H9 (cell line): Measurements from ENCODE around the gene ARHGAP15. TPM values are rescaled to one million over a fixed set of nuclear protein-coding genes. Genes with fewer than 3 reads are reported as not detected.

Experiments
- DNase-seq: peaks from one replicate; pipeline ENCODE4 v3.0.0-alpha.2; 2017
- H2AFZ ChIP-seq: one replicate; pipeline ENCODE4 v1.6.1; 2013; ENCODE audit warnings: mild to moderate bottlenecking, low read length, control low read depth, moderate library complexity
- H2AK5ac ChIP-seq: 2 replicates; pipeline ENCODE4 v1.6.1; 2013; ENCODE audit warnings: low read length, control low read depth, mixed read lengths; ENCODE audit not compliant: insufficient read length
- H2BK120ac ChIP-seq: one replicate; pipeline ENCODE4 v1.6.1; 2013; ENCODE audit warnings: low read depth, mild to moderate bottlenecking, low read length, control low read depth, inconsistent platforms; ENCODE audit not compliant: poor library complexity, severe bottlenecking
- H2BK12ac ChIP-seq: 2 replicates; pipeline ENCODE4 v1.6.1; 2013; ENCODE audit warnings: low read length, control low read depth, mixed read lengths, low read depth; ENCODE audit not compliant: insufficient read length
- H2BK15ac ChIP-seq: 2 replicates; pipeline ENCODE4 v1.6.1; 2013; ENCODE audit warnings: low read depth, low read length, control low read depth
- H2BK20ac ChIP-seq: one replicate; pipeline ENCODE4 v1.6.1; 2013; ENCODE audit warnings: low read depth, mild to moderate bottlenecking, low read length, control low read depth, inconsistent platforms; ENCODE audit not compliant: poor library complexity, severe bottlenecking
- H2BK5ac ChIP-seq: 2 replicates; pipeline ENCODE4 v1.6.1; 2013; ENCODE audit warnings: low read length, control low read depth, mixed read lengths; ENCODE audit not compliant: insufficient read length
- H3K14ac ChIP-seq: 2 replicates; pipeline ENCODE4 v1.6.1; 2013; ENCODE audit warnings: low read length, control low read depth; ENCODE audit not compliant: insufficient read depth
- H3K18ac ChIP-seq: 2 replicates; pipeline ENCODE4 v1.6.1; 2013; ENCODE audit warnings: low read depth, mild to moderate bottlenecking, mixed read lengths, low read length, control low read depth; ENCODE audit not compliant: insufficient read length
- H3K23ac ChIP-seq: 2 replicates; pipeline ENCODE4 v1.6.1; 2013; ENCODE audit warnings: low read length, control low read depth, mixed read lengths, low read depth; ENCODE audit not compliant: insufficient read length
- H3K23me2 ChIP-seq: 2 replicates; pipeline ENCODE4 v1.6.1; 2013; ENCODE audit warnings: low read depth, mild to moderate bottlenecking, mixed read lengths, low read length, control low read depth; ENCODE audit not compliant: insufficient read length, poor library complexity, severe bottlenecking
- H3K27ac ChIP-seq: 2 replicates; pipeline ENCODE4 v1.5.1; 2013; ENCODE audit warnings: low read length, control low read depth, mixed read lengths, low read depth; ENCODE audit not compliant: insufficient read length
- H3K27me3 ChIP-seq: 2 replicates; pipeline ENCODE4 v1.6.1; 2013; ENCODE audit warnings: low read length, control low read depth, inconsistent platforms; ENCODE audit not compliant: insufficient read depth
- H3K4ac ChIP-seq: 2 replicates; pipeline ENCODE4 v1.6.1; 2013; ENCODE audit warnings: low read depth, mild to moderate bottlenecking, control low read depth, inconsistent platforms, low read length, moderate library complexity
- H3K4me1 ChIP-seq: 2 replicates; pipeline ENCODE4 v1.6.1; 2013; ENCODE audit warnings: low read length, control low read depth, inconsistent platforms; ENCODE audit not compliant: insufficient read depth
- H3K4me2 ChIP-seq: 2 replicates; pipeline ENCODE4 v1.6.1; 2013; ENCODE audit warnings: low read length, control low read depth, mixed read lengths; ENCODE audit not compliant: insufficient read length, insufficient read depth
- H3K56ac ChIP-seq: 2 replicates; pipeline ENCODE4 v1.6.1; 2013; ENCODE audit warnings: low read depth, mild to moderate bottlenecking, mixed read lengths, low read length, control low read depth; ENCODE audit not compliant: insufficient read length
- H3K79me1 ChIP-seq: 2 replicates; pipeline ENCODE4 v1.6.1; 2013; ENCODE audit warnings: low read depth, mild to moderate bottlenecking, moderate library complexity, low read length, control low read depth, inconsistent platforms; ENCODE audit not compliant: insufficient read depth, poor library complexity, severe bottlenecking
- H3K79me2 ChIP-seq: 2 replicates; pipeline ENCODE4 v1.6.1; 2013; ENCODE audit warnings: low read length, control low read depth, inconsistent platforms; ENCODE audit not compliant: insufficient read depth
- H3K9ac ChIP-seq: 2 replicates; pipeline ENCODE4 v1.6.1; 2013; ENCODE audit warnings: low read length, control low read depth, mixed read lengths; ENCODE audit not compliant: insufficient read length; ENCODE audit errors: extremely low read depth
- H3K9me3 ChIP-seq: one replicate; pipeline ENCODE4 v1.6.1; 2013; ENCODE audit warnings: low read depth, low read length, inconsistent platforms; ENCODE audit not compliant: control insufficient read depth
- H3T11ph ChIP-seq: one replicate; pipeline ENCODE4 v1.6.1; 2013; ENCODE audit warnings: mild to moderate bottlenecking, low read length, control low read depth, inconsistent platforms
- H4K20me1 ChIP-seq: one replicate; pipeline ENCODE4 v1.6.1; 2013; ENCODE audit not compliant: control insufficient read depth, insufficient read length, insufficient read depth
- H4K5ac ChIP-seq: 2 replicates; pipeline ENCODE4 v1.6.1; 2013; ENCODE audit warnings: low read depth, mild to moderate bottlenecking, mixed read lengths, low read length, control low read depth; ENCODE audit not compliant: insufficient read length
- H4K8ac ChIP-seq: replicated peaks from 2 replicates; pipeline ENCODE4 v1.6.1; 2013; ENCODE audit warnings: low read length, control low read depth, mixed read lengths, low read depth; ENCODE audit not compliant: insufficient read length
- H4K91ac ChIP-seq: 2 replicates; pipeline ENCODE4 v1.6.1; 2013; ENCODE audit warnings: low read depth, mild to moderate bottlenecking, moderate library complexity, mixed read lengths, low read length, control low read depth; ENCODE audit not compliant: insufficient read length
- H3K27ac Mint-ChIP-seq, 3 experiments: 2 replicates in 2 of 3; 3 replicates in 1 of 3; pipeline ENCODE4 v1.8.0; 2020 to 2021; ENCODE audit warnings: mixed read lengths in 3 of 3, mild to moderate bottlenecking in 1 of 3, moderate library complexity in 1 of 3
- H3K27me3 Mint-ChIP-seq: 2 replicates; pipeline ENCODE4 v1.8.0; 2021; ENCODE audit warnings: low read depth, mild to moderate bottlenecking, moderate library complexity, mixed read lengths
- H3K36me3 Mint-ChIP-seq, 3 experiments: 2 replicates in 2 of 3; 3 replicates in 1 of 3; pipeline ENCODE4 v1.8.0; 2020 to 2021; ENCODE audit warnings: low read depth in 3 of 3, mixed read lengths in 3 of 3; ENCODE audit not compliant: insufficient read depth in 1 of 3
- H3K4me1 Mint-ChIP-seq, 2 experiments: 2 replicates each; pipeline ENCODE4 v1.8.0; 2020; ENCODE audit warnings: mixed read lengths in 2 of 2
- H3K4me3 Mint-ChIP-seq, 2 experiments: 2 replicates in 1 of 2; 3 replicates in 1 of 2; pipeline ENCODE4 v1.8.0; 2020 to 2021; ENCODE audit warnings: mild to moderate bottlenecking in 2 of 2, mixed read lengths in 2 of 2, moderate library complexity in 1 of 2
- H3K9me3 Mint-ChIP-seq, 2 experiments: 2 replicates in 1 of 2; 3 replicates in 1 of 2; pipeline ENCODE4 v1.8.0; 2020; ENCODE audit warnings: mild to moderate bottlenecking in 2 of 2, mixed read lengths in 2 of 2, moderate library complexity in 1 of 2
- CTCF ChIP-seq: fragments of 200-600 bp; sonication (generic); conservative IDR thresholded peaks from 3 replicates; pipeline ENCODE4 v1.8.0; 2021; ENCODE audit warnings: antibody characterized with exemption, mild to moderate bottlenecking
- WGBS: extraction: QIAGEN DNeasy Blood & Tissue Kit; methylation state at CpG from one replicate; pipeline ENCODE4 v1.1.7; 2013; ENCODE audit warnings: missing lambda C conversion rate, low lambda C conversion rate, mixed read lengths; ENCODE audit not compliant: insufficient read length; ENCODE audit errors: extremely low coverage; 5-methylcytosine and 5-hydroxymethylcytosine counted together
- total RNA-seq: library from RNA; stranded (reverse); gene quantifications from 2 replicates; pipeline ENCODE4 v1.2.1, GENCODE V29; 2021

ARHGAP15 gene
- total RNA-seq, 1 experiment from 2014 or later = not detected

- H3K4ac ChIP-seq = no peak overlapping the region
- H3K23me2 ChIP-seq = no peaks in the 10 kb centered on the region
- TF ChIP-seq CTCF = no peak
- H3K36me3 Mint-ChIP-seq = no peaks in the 10 kb centered on the region
- no peak overlapping the region for H2AK5ac ChIP-seq
- H4K20me1 ChIP-seq = no peaks in the 10 kb centered on the region
- H3K9me3 ChIP-seq = no peaks in the 10 kb centered on the region
- H3K4me2 ChIP-seq = no peak overlapping the region
- no peak overlapping the region for H4K5ac ChIP-seq
- H3T11ph ChIP-seq = no peak overlapping the region
- no peak overlapping the region for H3K23ac ChIP-seq
- no peaks in the 10 kb centered on the region for H3K79me2 ChIP-seq
- no peak overlapping the region for H3K18ac ChIP-seq
- no peak overlapping the region for H2BK12ac ChIP-seq
- no peaks in the 10 kb centered on the region for H3K27me3 Mint-ChIP-seq
- H3K27ac Mint-ChIP-seq = no peak overlapping the region; a peak in 1 of 7 replicates
- DNase-seq = no peak
- H3K4me1 Mint-ChIP-seq = peaks cover 8 to 12% of the 10 kb centered on the region in 2 experiments
- no peak overlapping the region for H3K56ac ChIP-seq
- H3K27ac ChIP-seq = no peak overlapping the region
- no peaks in the 10 kb centered on the region for H3K27me3 ChIP-seq
- no peak overlapping the region for H4K8ac ChIP-seq
- H4K91ac ChIP-seq = no peak overlapping the region
- no peak overlapping the region for H3K14ac ChIP-seq
- H2BK20ac ChIP-seq = no peak overlapping the region
- no peak overlapping the region for H2BK120ac ChIP-seq
- H3K4me3 Mint-ChIP-seq = no peak overlapping the region
- H2BK5ac ChIP-seq = no peak overlapping the region
- no CpG with 5 or more reads among the region's 7 CpGs for WGBS
- no peaks in the 10 kb centered on the region for H3K9me3 Mint-ChIP-seq
- H2AFZ ChIP-seq = no peak overlapping the region
- H3K4me1 ChIP-seq = no peaks in the 10 kb centered on the region
- H3K79me1 ChIP-seq = no peaks in the 10 kb centered on the region
- no peak overlapping the region for H3K9ac ChIP-seq
- no peak overlapping the region for H2BK15ac ChIP-seq
Observed at GRCh38 chr2:143728498-143728897, 599.3 kb downstream of the ARHGAP15 start.
